ENCODE measurements around the gene RIMS3.

RIMS3 gene

GRCh38 chr1:40636777-40637176, 28.7 kb downstream of the RIMS3 start:
- TF ChIP-seq SIN3A (IDR thresholded peaks at IDR 0.05; ENCODE audit: borderline replicate concordance, insufficient read depth, low read length), result no peak
- TF ChIP-seq FOXP2 (optimal IDR thresholded peaks at IDR 0.05; ENCODE audit: borderline replicate concordance, extremely low read depth, extremely low read length, insufficient read depth), result no peak
- no peak for TF ChIP-seq TAF1 (IDR thresholded peaks at IDR 0.05; ENCODE audit: borderline replicate concordance, insufficient read depth, low read length)
- TF ChIP-seq REST (IDR thresholded peaks at IDR 0.05; ENCODE audit: insufficient read depth in 1 of 2, low read depth in 2 of 2, low read length in 2 of 2), result no peak
- TF ChIP-seq POLR2AphosphoS5 (IDR thresholded peaks at IDR 0.05; ENCODE audit: low read depth, low read length), result no peak

GRCh38 chr1:40635763-40636500, 29.6 kb downstream of the RIMS3 start:
- TF ChIP-seq POLR2AphosphoS5 (IDR thresholded peaks at IDR 0.05; ENCODE audit: low read depth, low read length), result no peak
- no peak for TF ChIP-seq SIN3A (IDR thresholded peaks at IDR 0.05; ENCODE audit: borderline replicate concordance, insufficient read depth, low read length)
- no peak for TF ChIP-seq FOXP2 (optimal IDR thresholded peaks at IDR 0.05; ENCODE audit: borderline replicate concordance, extremely low read depth, extremely low read length, insufficient read depth)
- no peak for TF ChIP-seq REST (IDR thresholded peaks at IDR 0.05; ENCODE audit: insufficient read depth in 1 of 2, low read depth in 2 of 2, low read length in 2 of 2)
- no peak for TF ChIP-seq TAF1 (IDR thresholded peaks at IDR 0.05; ENCODE audit: borderline replicate concordance, insufficient read depth, low read length)

- no peak for TF ChIP-seq POLR2AphosphoS5 (IDR thresholded peaks at IDR 0.05; ENCODE audit: low read depth, low read length)
Observed at GRCh38 chr1:40634901-40635655, 30.4 kb downstream of the RIMS3 start.

- TF ChIP-seq REST (IDR thresholded peaks at IDR 0.05; ENCODE audit: insufficient read depth in 1 of 2, low read depth in 2 of 2, low read length in 2 of 2) (no peak), POLR2AphosphoS5 (IDR thresholded peaks at IDR 0.05; ENCODE audit: low read depth, low read length) (no peak)
Observed at GRCh38 chr1:40633931-40634376, 31.5 kb downstream of the RIMS3 start.

GRCh38 chr1:40633523-40633922, 32.0 kb downstream of the RIMS3 start:
- TF ChIP-seq FOXP2 (optimal IDR thresholded peaks at IDR 0.05; ENCODE audit: borderline replicate concordance, extremely low read depth, extremely low read length, insufficient read depth) (no peak), POLR2AphosphoS5 (IDR thresholded peaks at IDR 0.05; ENCODE audit: low read depth, low read length) (no peak), REST (IDR thresholded peaks at IDR 0.05; ENCODE audit: insufficient read depth in 1 of 2, low read depth in 2 of 2, low read length in 2 of 2) (no peak), TAF1 (IDR thresholded peaks at IDR 0.05; ENCODE audit: borderline replicate concordance, insufficient read depth, low read length) (no peak), SIN3A (IDR thresholded peaks at IDR 0.05; ENCODE audit: borderline replicate concordance, insufficient read depth, low read length) (no peak)
